ENCODE measurements around the gene IL23R.
A peak's percentile ranks its signal among the peaks of the same experiment; 100 is the strongest.

IL23R gene

DNA sequence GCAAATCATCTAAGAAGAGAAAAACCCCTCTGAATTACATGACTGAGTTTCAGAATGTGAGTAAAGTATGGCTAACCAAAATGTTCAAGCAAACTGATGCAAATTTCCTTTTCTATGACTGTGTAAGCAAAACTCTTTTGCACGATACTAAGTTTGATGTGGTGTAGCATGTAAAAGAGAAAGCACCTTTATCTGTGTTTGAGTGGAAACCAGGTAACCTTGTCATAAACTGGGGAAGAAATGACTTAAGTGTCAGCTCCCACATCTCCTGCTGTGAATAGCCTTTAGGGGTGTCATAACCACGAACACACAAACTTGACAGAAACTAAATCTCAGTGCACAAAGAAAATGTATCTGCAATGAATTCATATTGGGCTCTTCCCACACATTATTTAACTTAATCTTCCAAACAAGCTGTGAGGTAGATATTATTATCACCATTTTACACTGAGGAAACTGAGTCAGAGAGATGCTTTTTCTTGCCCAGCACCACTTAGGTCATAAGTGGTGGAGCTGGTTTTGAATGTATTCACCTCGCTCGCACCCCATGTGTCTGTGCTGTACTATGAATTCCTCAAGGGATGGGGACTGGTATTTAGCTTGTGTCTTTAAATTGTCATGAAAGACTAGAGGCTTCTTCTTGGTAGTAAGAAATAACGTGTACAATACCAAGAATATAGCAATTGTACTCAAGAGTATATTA, 108.5 kb downstream of the IL23R start:
- Mint-ChIP-seq H3K27ac (peak overlapping the region; percentile 91), H3K4me3 (peak overlapping the region; percentile 15), H3K4me1 (peaks cover 43% of the 10 kb centered on the region)

DNA sequence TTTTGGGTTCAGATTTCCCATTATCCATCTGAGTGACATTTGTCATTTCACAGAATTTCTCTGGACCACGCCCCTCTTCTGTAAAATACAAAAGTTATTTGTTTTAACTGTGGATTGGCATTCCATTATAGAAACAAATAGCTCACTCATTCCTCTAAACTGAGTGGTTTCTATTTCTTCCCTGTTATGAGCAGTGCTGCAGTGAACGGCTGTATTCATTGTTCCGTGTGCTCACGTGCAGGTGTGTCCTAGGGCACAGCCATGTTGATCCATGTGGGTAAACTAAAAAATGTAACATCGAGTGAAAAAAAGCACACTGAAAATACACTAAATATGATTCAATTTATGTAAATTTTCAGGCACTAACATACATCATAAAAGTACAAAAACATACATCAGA, 114.4 kb downstream of the IL23R start:
- H3K4me1 Mint-ChIP-seq: peaks cover 13% of the 10 kb centered on the region
- H3K4me3 Mint-ChIP-seq: no peak overlapping the region
- H3K9me3 Mint-ChIP-seq: no peaks in the 10 kb centered on the region
- no peaks in the 10 kb centered on the region for H3K27me3 Mint-ChIP-seq
- H3K27ac Mint-ChIP-seq: no peak overlapping the region
- peaks cover 2% of the 10 kb centered on the region for H3K36me3 Mint-ChIP-seq

More for the DNA sequence above, 108.5 kb downstream of the IL23R start:
- Mint-ChIP-seq H3K36me3 (peaks cover 7% of the 10 kb centered on the region), H3K9me3 (peaks cover 17% of the 10 kb centered on the region), H3K27me3 (no peaks in the 10 kb centered on the region)

DNA sequence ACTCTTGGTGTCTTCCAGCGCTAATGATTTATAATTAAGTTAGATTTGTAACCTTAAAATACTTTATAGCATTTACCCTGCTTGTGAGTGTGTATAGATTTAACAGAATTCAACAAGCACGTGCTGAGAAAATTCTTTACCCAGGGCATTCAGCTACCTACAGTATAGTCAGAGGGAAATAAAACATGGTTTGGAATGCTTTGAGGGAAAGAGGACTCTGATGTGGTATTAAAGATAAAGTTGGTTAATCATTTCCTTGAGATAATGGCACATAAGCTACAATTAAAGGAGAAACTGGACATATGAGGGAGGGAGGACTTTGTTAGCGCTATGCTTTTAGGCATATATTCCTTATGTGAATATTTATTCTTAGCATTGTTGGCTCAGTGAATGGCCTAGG, 115.0 kb downstream of the IL23R start:
- H3K9me3 Mint-ChIP-seq: no peaks in the 10 kb centered on the region
- H3K27ac Mint-ChIP-seq: no peak overlapping the region
- H3K36me3 Mint-ChIP-seq: no peaks in the 10 kb centered on the region
- H3K4me3 Mint-ChIP-seq: no peak overlapping the region
- no peaks in the 10 kb centered on the region for H3K27me3 Mint-ChIP-seq
- peaks cover 14% of the 10 kb centered on the region for H3K4me1 Mint-ChIP-seq

DNA sequence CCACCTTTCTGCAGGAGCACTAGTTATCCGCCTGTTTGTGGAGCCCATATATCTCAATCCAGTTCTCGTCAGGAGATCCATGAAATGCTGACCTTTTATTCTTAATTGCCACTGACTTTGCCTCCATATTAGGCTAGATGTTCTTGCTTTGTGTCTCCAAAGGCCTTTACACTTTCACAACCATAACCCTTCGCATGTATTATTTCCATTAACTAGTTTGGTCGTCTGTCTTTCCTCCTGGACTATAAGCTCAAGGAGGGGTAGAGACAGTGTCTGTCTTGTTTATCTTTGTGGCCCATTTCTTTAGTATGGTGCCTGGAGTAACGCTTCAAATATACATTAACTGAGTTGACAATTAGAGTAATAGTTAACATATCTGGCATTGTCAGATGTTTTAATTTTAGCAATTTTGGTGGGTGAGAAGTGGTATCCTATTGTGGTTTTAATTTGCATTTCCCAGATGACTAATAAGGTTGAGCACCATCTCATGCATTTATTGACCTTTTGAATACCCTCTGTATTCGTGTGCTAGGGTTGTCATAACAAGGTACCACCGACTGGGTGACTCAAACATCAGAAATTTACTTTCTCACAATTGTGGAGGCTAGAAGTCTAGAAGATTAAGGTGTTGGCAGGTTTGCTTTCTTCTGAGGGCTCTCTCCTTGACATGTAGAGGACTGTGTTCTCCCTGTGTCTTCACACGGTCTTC, 119.7 kb downstream of the IL23R start:
- Mint-ChIP-seq H3K9me3 (peaks cover under 1% of the 10 kb centered on the region), H3K4me1 (peaks cover 26% of the 10 kb centered on the region), H3K27me3 (no peaks in the 10 kb centered on the region), H3K36me3 (no peaks in the 10 kb centered on the region), H3K4me3 (no peak overlapping the region), H3K27ac (peak overlapping the region; percentile 90)

DNA sequence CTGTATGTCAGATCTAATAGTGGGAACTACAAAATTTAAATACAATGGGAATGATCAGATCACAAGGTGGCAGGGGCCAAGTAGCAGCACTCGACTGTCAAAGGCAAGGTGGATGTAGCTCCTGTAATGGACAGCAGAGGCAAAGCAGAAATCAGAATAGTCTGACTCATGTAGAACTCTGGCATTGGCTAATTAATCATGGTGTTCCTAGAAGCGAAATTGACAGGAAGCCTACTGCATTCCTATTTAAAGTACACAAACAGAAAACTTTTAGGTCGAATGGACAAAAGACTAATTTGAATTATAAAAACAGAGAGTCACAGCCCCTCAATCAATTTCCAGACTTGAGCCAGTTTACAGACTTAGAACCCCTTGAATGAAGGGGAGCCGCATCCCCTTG, 124.0 kb downstream of the IL23R start:
- peaks cover 23% of the 10 kb centered on the region for H3K4me1 Mint-ChIP-seq

DNA sequence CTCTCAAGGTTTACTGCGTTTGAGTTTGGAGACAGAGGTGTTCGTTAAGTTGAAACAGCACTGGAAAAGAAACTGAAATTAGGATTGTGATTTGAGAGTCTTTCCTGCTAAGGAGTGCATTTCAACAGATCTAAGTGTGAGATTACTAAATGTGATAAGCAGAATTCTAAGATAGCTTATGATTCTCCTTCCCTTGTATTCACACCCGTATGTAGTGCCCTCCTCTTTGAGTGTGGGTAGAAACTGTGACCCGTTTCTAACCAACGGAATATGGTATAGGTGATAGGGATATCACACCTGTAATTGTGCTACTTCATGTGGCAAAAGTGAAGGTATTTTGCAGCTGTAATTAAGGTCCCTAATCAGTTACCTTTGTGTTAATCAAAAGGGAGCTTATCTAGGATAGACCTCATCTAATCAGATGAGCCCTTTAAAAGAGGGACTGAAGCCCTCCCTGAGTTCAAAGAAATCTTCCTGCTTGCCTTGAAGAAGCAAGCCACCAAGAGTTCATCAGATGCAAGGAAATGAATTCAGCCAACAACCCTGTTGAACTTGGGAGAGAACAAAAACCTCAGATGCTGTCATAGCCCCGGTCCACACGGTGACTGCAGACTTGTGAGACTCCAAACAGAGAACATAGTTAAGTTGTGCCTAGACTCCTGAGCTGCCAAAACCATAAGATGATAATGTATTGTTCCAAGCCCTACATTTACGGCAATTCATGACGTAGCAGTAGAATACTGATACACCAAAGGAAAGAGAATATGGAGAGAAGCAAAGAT, 128.8 kb downstream of the IL23R start:
- no peaks in the 10 kb centered on the region for H3K36me3 Mint-ChIP-seq
- peaks cover 2% of the 10 kb centered on the region for H3K27me3 Mint-ChIP-seq
- H3K9me3 Mint-ChIP-seq: peaks cover 5% of the 10 kb centered on the region
- H3K27ac Mint-ChIP-seq: peak overlapping the region; percentile 68
- no peak overlapping the region for H3K4me3 Mint-ChIP-seq
- H3K4me1 Mint-ChIP-seq: peaks cover 5% of the 10 kb centered on the region

More for the DNA sequence above, 124.0 kb downstream of the IL23R start:
- Mint-ChIP-seq H3K27ac (no peak overlapping the region), H3K36me3 (no peaks in the 10 kb centered on the region), H3K27me3 (no peaks in the 10 kb centered on the region), H3K9me3 (peaks cover 5% of the 10 kb centered on the region), H3K4me3 (no peak overlapping the region)

DNA sequence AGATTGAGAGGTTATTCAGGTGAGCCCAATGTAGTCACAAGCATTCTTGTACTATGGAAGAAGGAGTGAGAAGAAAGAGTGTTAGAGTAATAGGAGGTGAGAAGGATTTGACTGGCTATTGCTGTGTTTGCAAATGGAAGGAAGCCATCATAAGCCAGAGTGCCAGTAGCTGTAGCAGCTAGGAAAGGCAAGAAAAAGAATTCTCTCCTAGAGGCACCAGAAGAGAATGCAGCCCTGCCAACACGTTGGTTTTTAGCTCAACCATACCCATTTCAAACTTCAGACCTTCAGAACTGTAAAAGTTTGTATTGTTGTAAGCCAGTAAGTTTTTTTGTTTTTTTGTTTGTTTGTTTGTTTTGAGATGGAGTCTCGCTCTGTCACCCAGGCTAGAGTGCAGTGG, 132.5 kb downstream of the IL23R start:
- no peaks in the 10 kb centered on the region for H3K36me3 Mint-ChIP-seq
- peak overlapping the region; percentile 25 for H3K27ac Mint-ChIP-seq
- H3K27me3 Mint-ChIP-seq: peaks cover 3% of the 10 kb centered on the region
- H3K4me3 Mint-ChIP-seq: no peak overlapping the region
- H3K4me1 Mint-ChIP-seq: peaks cover 5% of the 10 kb centered on the region
- no peaks in the 10 kb centered on the region for H3K9me3 Mint-ChIP-seq

DNA sequence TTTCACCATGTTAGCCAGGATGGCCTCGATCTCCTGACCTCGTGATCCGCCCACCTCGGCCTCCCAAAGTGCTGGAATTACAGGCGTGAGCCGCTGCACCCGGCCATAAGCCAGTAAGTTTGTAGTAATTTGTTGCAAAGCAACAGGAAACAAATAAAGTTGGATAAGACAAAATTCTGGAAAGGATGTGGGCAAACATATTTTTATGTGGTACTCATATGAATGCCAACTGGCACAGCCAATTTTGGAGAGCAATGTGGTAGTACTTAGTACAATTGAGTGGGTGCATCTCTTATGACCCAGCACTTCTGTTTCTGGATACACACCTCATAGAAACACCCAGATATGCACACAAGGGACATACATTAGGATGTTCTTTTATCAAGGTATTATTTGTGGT, 133.0 kb downstream of the IL23R start:
- H3K27me3 Mint-ChIP-seq: peaks cover 3% of the 10 kb centered on the region
- H3K4me1 Mint-ChIP-seq: peaks cover 9% of the 10 kb centered on the region
- H3K9me3 Mint-ChIP-seq: no peaks in the 10 kb centered on the region
- no peak overlapping the region for H3K27ac Mint-ChIP-seq
- no peaks in the 10 kb centered on the region for H3K36me3 Mint-ChIP-seq
- H3K4me3 Mint-ChIP-seq: no peak overlapping the region

DNA sequence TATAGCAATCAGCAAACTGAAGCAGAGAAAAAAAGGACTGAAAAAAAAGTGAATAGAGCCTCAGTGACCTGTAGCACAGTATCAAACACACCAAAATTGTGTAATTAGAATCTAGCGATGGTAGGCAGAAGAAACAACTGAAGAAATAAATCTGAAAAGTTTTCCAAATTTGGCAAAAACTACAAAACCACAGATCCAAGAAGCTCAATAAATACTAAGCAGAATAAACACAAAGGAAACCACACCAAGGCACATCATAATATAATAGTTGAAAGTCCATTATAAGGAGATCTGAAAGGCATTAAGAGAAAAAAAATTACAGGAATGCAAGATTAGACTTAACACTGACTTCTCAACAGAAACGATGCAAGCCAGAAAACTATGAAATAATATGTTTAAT, 134.3 kb downstream of the IL23R start:
- H3K4me3 Mint-ChIP-seq: no peak overlapping the region
- H3K4me1 Mint-ChIP-seq: peaks cover 7% of the 10 kb centered on the region
- H3K27me3 Mint-ChIP-seq: peaks cover 3% of the 10 kb centered on the region
- no peaks in the 10 kb centered on the region for H3K36me3 Mint-ChIP-seq
- H3K9me3 Mint-ChIP-seq: no peaks in the 10 kb centered on the region
- no peak overlapping the region for H3K27ac Mint-ChIP-seq

DNA sequence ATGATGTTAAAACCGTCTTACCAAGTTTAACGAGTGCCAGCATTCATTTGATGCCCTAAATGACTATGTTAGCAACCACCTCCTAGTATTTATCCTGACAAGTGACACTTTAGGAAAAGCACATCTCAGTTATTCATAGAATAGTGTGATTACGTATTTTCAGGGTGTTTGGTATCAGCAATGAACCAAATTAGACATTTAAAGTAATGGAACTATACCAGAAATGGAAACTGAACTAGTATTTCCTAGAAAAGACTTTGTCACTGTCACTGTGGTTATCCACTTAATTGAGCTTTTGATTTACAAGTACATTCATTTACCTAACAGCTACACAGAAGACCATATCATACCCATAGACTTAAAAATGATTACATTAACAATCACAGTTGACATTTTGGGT, 137.8 kb downstream of the IL23R start:
- no peak overlapping the region for H3K27ac Mint-ChIP-seq

DNA sequence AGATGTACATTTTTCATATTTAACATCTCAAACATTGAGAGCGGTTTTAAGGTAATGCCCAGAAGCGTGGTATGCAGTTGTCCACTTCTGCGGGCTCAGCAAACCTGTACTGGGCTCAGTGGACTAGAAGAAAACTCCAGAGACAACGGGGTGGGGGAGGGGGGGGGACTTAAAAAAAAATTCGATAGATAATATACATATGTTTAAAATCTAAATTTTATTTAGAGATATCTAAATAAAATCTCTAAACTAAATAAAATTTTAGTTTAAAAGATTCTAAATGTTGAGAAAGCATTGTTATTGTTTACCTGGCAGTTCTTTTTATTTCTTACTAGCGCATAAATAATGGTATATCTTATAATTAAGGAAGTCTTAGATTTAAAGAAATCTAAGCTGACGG, 140.3 kb downstream of the IL23R start:
- H3K9me3 Mint-ChIP-seq: no peaks in the 10 kb centered on the region
- peaks cover 3% of the 10 kb centered on the region for H3K27me3 Mint-ChIP-seq
- H3K36me3 Mint-ChIP-seq: peaks cover 3% of the 10 kb centered on the region
- peaks cover 29% of the 10 kb centered on the region for H3K4me1 Mint-ChIP-seq
- peak overlapping the region; percentile 55 for H3K27ac Mint-ChIP-seq
- H3K4me3 Mint-ChIP-seq: peak overlapping the region; percentile 39

More for the DNA sequence above, 137.8 kb downstream of the IL23R start:
- Mint-ChIP-seq H3K9me3 (no peaks in the 10 kb centered on the region), H3K4me3 (no peak overlapping the region), H3K27me3 (peaks cover 3% of the 10 kb centered on the region), H3K4me1 (peaks cover 19% of the 10 kb centered on the region), H3K36me3 (no peaks in the 10 kb centered on the region)

DNA sequence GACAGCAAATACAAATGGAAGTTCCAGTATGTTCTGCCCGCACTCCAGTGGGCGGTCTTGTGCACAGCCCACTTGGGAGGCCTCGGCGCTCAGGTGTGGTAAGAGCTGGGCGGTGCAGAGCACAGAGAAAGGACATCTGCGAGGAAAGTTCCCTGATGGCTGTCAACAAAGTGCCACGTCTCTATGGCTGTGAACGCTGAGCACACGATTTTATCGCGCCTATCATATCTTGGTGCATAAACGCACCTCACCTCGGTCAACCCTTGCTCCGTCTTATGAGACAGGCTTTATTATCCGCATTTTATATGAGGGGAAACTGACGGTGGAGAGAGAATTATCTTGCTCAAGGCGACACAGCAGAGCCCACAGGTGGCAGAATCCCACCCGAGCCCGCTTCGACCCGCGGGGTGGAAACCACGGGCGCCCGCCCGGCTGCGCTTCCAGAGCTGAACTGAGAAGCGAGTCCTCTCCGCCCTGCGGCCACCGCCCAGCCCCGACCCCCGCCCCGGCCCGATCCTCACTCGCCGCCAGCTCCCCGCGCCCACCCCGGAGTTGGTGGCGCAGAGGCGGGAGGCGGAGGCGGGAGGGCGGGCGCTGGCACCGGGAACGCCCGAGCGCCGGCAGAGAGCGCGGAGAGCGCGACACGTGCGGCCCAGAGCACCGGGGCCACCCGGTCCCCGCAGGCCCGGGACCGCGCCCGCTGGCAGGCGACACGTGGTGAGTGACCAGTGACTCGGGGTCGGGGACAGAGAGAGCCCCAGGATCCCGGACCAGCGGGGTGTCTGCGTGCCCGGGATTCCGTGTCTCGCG, 141.2 kb downstream of the IL23R start, which contains the start of gene IL12RB2:
Gene IL12RB2, plus strand, starts transcription at position 623 of the 810 bp plus-strand sequence. CDS start 12,496 bp downstream, outside the sequence.
- H3K27me3 Mint-ChIP-seq: peaks cover 1% of the 10 kb centered on the region
- H3K36me3 Mint-ChIP-seq: peaks cover 6% of the 10 kb centered on the region
- peak within 1 kb of the TSS; percentile 96 for H3K4me3 Mint-ChIP-seq
- peak within 1 kb of the TSS; percentile 98 for H3K27ac Mint-ChIP-seq
- peaks cover 36% of the 10 kb centered on the region for H3K4me1 Mint-ChIP-seq
- H3K9me3 Mint-ChIP-seq: peaks cover 3% of the 10 kb centered on the region

DNA sequence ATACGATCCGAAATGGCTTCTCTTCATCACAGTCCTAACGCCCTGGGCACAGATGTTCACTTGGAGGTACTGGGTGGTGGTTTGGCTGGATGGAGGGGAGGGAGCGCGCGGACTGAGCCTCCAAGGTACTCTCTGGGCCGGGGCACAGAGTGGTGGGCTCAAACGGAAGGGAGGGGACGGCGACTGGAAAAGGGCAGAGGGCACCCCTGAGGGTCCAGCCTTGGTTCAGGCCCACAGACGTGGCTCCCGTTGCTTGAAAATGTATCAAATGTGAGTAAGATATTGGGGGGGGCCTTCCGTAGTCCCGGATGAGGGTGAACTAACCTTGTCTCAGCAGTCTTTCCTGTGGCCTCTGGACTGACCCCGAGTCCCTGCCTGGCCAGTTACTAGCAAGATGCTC, 141.9 kb downstream of the IL23R start:
- Mint-ChIP-seq H3K4me1 (peaks cover 43% of the 10 kb centered on the region), H3K9me3 (peaks cover 5% of the 10 kb centered on the region), H3K36me3 (peaks cover 8% of the 10 kb centered on the region)

More for the DNA sequence above, 141.9 kb downstream of the IL23R start:
- H3K4me3 Mint-ChIP-seq: peak overlapping the region; percentile 96
- H3K27me3 Mint-ChIP-seq: peaks cover 1% of the 10 kb centered on the region
- peak overlapping the region; percentile 98 for H3K27ac Mint-ChIP-seq

Data from activated naive CD4-positive, alpha-beta T cell treated with anti-CD3 and anti-CD28 coated beads, Interleukin-2, amount 50 U/mL, for 24 hours (primary cell).